ENCODE measurements around the gene DZANK1.

GRCh38 chr20:18401305-18401704, 65.5 kb downstream of the DZANK1 start:
- TF ChIP-seq EZH2 (IDR thresholded peaks at IDR 0.05; ENCODE audit: insufficient read depth, poor library complexity, severe bottlenecking) (no peak), EZH2phosphoT487 (IDR thresholded peaks at IDR 0.05; ENCODE audit: insufficient read depth, low read depth) (no peak)
